Caco-2 (cell line): ENCODE results near the gene ALDH1A1. TPM values are rescaled to one million over a fixed set of nuclear protein-coding genes. Genes with fewer than 3 reads are reported as not detected.

Experiments
- BruUV-seq: library from RNA; stranded (reverse); fragments of 400-500 nt; replicated peaks from 2 replicates; lab custom pipeline; 2021; lab: Mats Ljungman, UMichigan
- CTCF ChIA-PET: fragments of 300-600 bp; sonication (Branson Sonifier 250); formaldehyde crosslinking; loops from one replicate; lab custom pipeline; 2022; ENCODE audit warnings: antibody characterized with exemption; lab: Charles Lee
- POLR2A ChIA-PET: fragments of 300-600 bp; sonication (Branson Sonifier 250); formaldehyde crosslinking; loops from one replicate; lab custom pipeline; 2022; ENCODE audit warnings: antibody characterized with exemption; lab: Charles Lee
- DNase-seq, 2 experiments: peaks; one replicate each; pipeline versions ENCODE4 v3.0.0 to v3.0.0-alpha.2; 2020 to 2022
- H3K27me3 ChIP-seq: replicated peaks from 2 replicates; pipeline ENCODE4 v1.6.0; 2011; ENCODE audit warnings: low read length; ENCODE audit not compliant: control insufficient read depth, insufficient read depth
- H3K36me3 ChIP-seq: 2 replicates; pipeline ENCODE4 v1.5.1; 2011; ENCODE audit warnings: low read length; ENCODE audit not compliant: control insufficient read depth, insufficient read depth
- H3K4me1 ChIP-seq: fragments of 250-450 bp; sonication (Bioruptor Pico); 2 replicates; pipeline ENCODE4 v1.5.1; 2020; ENCODE audit warnings: mild to moderate bottlenecking
- H3K4me3 ChIP-seq: 2 replicates; pipeline ENCODE4 v1.5.1; 2011; ENCODE audit warnings: low read depth, mild to moderate bottlenecking, control low read depth, low read length
- H3K9me3 ChIP-seq: fragments of 250-450 bp; sonication (Bioruptor Pico); 2 replicates; pipeline ENCODE4 v1.5.1; 2020; ENCODE audit warnings: mild to moderate bottlenecking, moderate library complexity
- H3K27ac Mint-ChIP-seq: one replicate; pipeline ENCODE4 v1.8.0; 2022; ENCODE audit warnings: mixed read lengths; ENCODE audit not compliant: unreplicated experiment
- H3K27me3 Mint-ChIP-seq: one replicate; pipeline ENCODE4 v1.8.0; 2022; ENCODE audit warnings: mixed read lengths; ENCODE audit not compliant: insufficient read depth, unreplicated experiment
- H3K36me3 Mint-ChIP-seq: one replicate; pipeline ENCODE4 v1.8.0; 2022; ENCODE audit warnings: mild to moderate bottlenecking, mixed read lengths; ENCODE audit not compliant: insufficient read depth, unreplicated experiment
- H3K4me1 Mint-ChIP-seq: one replicate; pipeline ENCODE4 v1.8.0; 2022; ENCODE audit warnings: low read depth, mixed read lengths; ENCODE audit not compliant: unreplicated experiment
- H3K4me3 Mint-ChIP-seq: one replicate; pipeline ENCODE4 v1.8.0; 2022; ENCODE audit warnings: mild to moderate bottlenecking, moderate library complexity, mixed read lengths; ENCODE audit not compliant: unreplicated experiment
- H3K9me3 Mint-ChIP-seq: one replicate; pipeline ENCODE4 v1.8.0; 2022; ENCODE audit warnings: mixed read lengths; ENCODE audit not compliant: unreplicated experiment
- CTCF ChIP-seq, 2 experiments: fragments of 200-600 bp in 1 of 2; IDR thresholded peaks; 1 replicate in 1 of 2; 2 replicates in 1 of 2; pipeline versions ENCODE4 v1.5.1 to v1.8.0; 2011 to 2022; ENCODE audit warnings: antibody characterized with exemption in 1 of 2, control low read depth in 1 of 2, inconsistent platforms in 1 of 2, low read depth in 1 of 2, low read length in 1 of 2, mild to moderate bottlenecking in 1 of 2, moderate library complexity in 1 of 2; ENCODE audit not compliant: insufficient read depth in 1 of 2, severe bottlenecking in 1 of 2, unreplicated experiment in 1 of 2
- intact Hi-C: fragments of 100-400 bp; cut with micrococcal nuclease; formaldehyde crosslinking; loops from one replicate; pipeline ENCODE4 v1.10.0; 2022; ENCODE audit not compliant: unreplicated experiment
- total RNA-seq: library from RNA; stranded (reverse); gene quantifications from 2 replicates; pipeline ENCODE4 v1.2.3, GENCODE V29; 2022

The ALDH1A1 gene
- total RNA-seq, 1 experiment from 2014 or later = 119 TPM

GRCh38 chr9:72995131-72996024 lies 42.5 kb upstream of the ALDH1A1 start:
- Mint-ChIP-seq H3K4me1 (no peaks in the 10 kb centered on the region), H3K27ac (no peak overlapping the region), H3K27me3 (no peaks in the 10 kb centered on the region), H3K9me3 (no peaks in the 10 kb centered on the region), H3K4me3 (no peak overlapping the region), H3K36me3 (no peaks in the 10 kb centered on the region)
- Histone ChIP-seq H3K4me1 (peaks cover 6% of the 10 kb centered on the region; the same call in 1 of the 2 replicates), H3K36me3 (no peaks in the 10 kb centered on the region), H3K4me3 (no peak overlapping the region), H3K9me3 (no peaks in the 10 kb centered on the region), H3K27me3 (no peaks in the 10 kb centered on the region)
- intact Hi-C loops = no loop called here
- ChIA-PET POLR2A (no interaction called here), CTCF (no interaction called here)
- BruUV-seq = no TSS peak
- no peak for DNase-seq
- no peak for TF ChIP-seq CTCF (IDR thresholded peaks at IDR 0.05; ENCODE audit: insufficient read depth in 1 of 2, low read depth in 1 of 2, low read length in 1 of 2, severe bottlenecking in 1 of 2, unreplicated experiment in 1 of 2)

- Histone ChIP-seq H3K27me3 (no peaks in the 10 kb centered on the region), H3K4me3 (no peak overlapping the region), H3K9me3 (no peaks in the 10 kb centered on the region), H3K36me3 (no peaks in the 10 kb centered on the region), H3K4me1 (peaks cover 3% of the 10 kb centered on the region; the same call in 1 of the 2 replicates)
- ChIA-PET CTCF (no interaction called here), POLR2A (no interaction called here)
- H3K27me3 Mint-ChIP-seq = no peaks in the 10 kb centered on the region
- H3K4me3 Mint-ChIP-seq = no peak overlapping the region
- no peak overlapping the region for H3K27ac Mint-ChIP-seq
- no peaks in the 10 kb centered on the region for H3K4me1 Mint-ChIP-seq
- no peaks in the 10 kb centered on the region for H3K9me3 Mint-ChIP-seq
- no peak for TF ChIP-seq CTCF (IDR thresholded peaks at IDR 0.05; ENCODE audit: insufficient read depth in 1 of 2, low read depth in 1 of 2, low read length in 1 of 2, severe bottlenecking in 1 of 2, unreplicated experiment in 1 of 2)
- BruUV-seq = no TSS peak
- intact Hi-C loops = no loop called here
- no peaks in the 10 kb centered on the region for H3K36me3 Mint-ChIP-seq
- no peak for DNase-seq
These were observed 38.9 kb upstream of the ALDH1A1 start for GRCh38 chr9:72991772-72992171.

- intact Hi-C loops = no loop called here
- DNase-seq = no peak
- no peaks in the 10 kb centered on the region for H3K27me3 ChIP-seq
- Mint-ChIP-seq H3K27me3 (no peaks in the 10 kb centered on the region), H3K4me1 (no peaks in the 10 kb centered on the region), H3K9me3 (no peaks in the 10 kb centered on the region), H3K4me3 (no peak overlapping the region), H3K36me3 (no peaks in the 10 kb centered on the region), H3K27ac (no peak overlapping the region)
- H3K36me3 ChIP-seq = no peaks in the 10 kb centered on the region
- no peak for TF ChIP-seq CTCF (IDR thresholded peaks at IDR 0.05; ENCODE audit: insufficient read depth in 1 of 2, low read depth in 1 of 2, low read length in 1 of 2, severe bottlenecking in 1 of 2, unreplicated experiment in 1 of 2)
- no peaks in the 10 kb centered on the region for H3K9me3 ChIP-seq
- H3K4me1 ChIP-seq = peaks cover 7% of the 10 kb centered on the region
- no peak overlapping the region for H3K4me3 ChIP-seq
- ChIA-PET POLR2A (no interaction called here), CTCF (no interaction called here)
- BruUV-seq = no TSS peak
These were observed 37.7 kb upstream of the ALDH1A1 start for GRCh38 chr9:72990397-72991182.
